GM13976 (cell line): ENCODE measurements around the gene ASH1L.
"Not testable (repeated sequence)": the region's sequence is repeated elsewhere in the genome, so short reads cannot be mapped to it uniquely, and the experiment has no call there.

Experiments used
- DNase-seq: peaks from one replicate; pipeline ENCODE4 v3.0.0; 2012; ENCODE audit warnings: low spot score
- CTCF ChIP-seq: IDR thresholded peaks from 2 replicates; pipeline ENCODE4 v1.5.1; 2012; ENCODE audit warnings: borderline replicate concordance, mild to moderate bottlenecking; ENCODE audit not compliant: insufficient read depth; ENCODE audit errors: extremely low read depth, missing control alignments, control extremely low read depth
- in situ Hi-C: fragments of 300-500 bp; cut with MboI; formaldehyde crosslinking; loops from one replicate; pipeline ENCODE4 v1.12.0; 2022; ENCODE audit warnings: low sequenced_read_pairs, mixed read lengths, inconsistent platforms; ENCODE audit not compliant: unreplicated experiment

Gene ASH1L

GRCh38 chr1:155295942-155296267, 266.7 kb downstream of the ASH1L start:
- no peak for TF ChIP-seq CTCF
- in situ Hi-C loops, result no loop called here
- DNase-seq, result no peak

GRCh38 chr1:155295183-155295941, 267.2 kb downstream of the ASH1L start:
- DNase-seq, result no peak
- no peak for TF ChIP-seq CTCF
- in situ Hi-C loops, result no loop called here

DNA sequence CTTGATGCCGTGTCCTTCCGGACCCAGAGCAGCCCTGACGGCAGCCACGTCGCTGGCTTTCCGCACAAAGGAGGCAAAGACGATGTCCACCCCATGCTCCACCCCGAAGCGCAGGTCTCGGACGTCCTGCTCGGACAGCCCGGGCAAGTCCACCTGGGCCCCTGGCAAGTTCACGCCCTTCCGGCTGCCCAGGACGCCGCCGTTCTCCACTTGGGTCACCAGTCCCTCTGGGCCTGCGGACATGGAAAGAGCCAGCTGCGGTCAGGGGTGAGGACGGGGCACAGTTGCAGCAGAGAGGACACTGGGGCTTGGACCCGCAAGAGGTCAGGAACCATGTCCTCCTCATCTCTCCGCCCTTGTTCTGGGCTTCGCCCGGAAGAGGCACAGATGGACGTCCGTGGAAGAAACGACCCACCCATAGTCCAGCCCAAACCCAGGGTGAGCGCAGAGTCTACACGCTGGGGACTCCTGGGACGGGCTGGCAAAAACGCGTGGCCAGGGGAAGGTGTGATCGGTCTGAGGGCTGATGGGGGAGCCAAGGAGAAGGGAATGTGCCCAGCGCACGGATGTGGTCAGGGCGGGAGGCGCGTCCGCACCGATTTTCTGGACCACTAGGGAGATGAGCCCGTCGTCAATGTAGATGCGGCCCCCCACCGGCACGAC, 268.0 kb downstream of the ASH1L start:
- DNase-seq, result no peak
- in situ Hi-C loops, result no loop called here
- no peak for TF ChIP-seq CTCF

DNA sequence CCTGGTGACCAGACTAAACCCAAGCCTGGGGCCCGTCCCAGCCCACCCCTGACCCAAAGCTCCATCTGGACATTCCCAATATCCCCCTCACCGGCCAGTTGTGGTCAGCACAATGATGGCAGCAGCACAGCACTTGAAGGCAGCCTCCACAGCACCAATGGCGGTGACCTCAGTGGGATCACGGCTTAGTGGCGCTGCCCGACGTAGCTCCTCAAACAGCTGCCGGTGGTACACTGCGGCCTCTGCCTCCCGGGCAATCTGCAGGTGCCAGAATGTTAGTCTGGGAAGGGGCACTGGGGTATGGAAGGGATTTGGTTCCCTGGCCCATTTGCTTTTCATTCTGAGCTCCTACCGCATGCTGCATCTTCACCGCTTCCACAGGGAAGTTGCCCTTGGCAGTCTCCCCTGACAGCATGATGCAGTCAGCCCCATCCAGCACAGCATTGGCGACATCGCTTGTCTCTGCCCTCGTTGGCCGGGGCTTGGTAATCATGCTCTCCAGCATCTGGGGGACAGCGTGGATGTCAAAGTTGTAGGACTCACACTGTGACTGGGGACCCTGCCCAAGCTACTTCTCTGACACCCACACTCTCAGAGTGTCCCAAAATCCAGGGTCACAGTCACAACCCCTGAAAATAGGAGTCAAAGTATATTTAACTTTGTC, 269.4 kb downstream of the ASH1L start:
- DNase-seq, result no peak
- in situ Hi-C loops, result no loop called here
- TF ChIP-seq CTCF, result no peak

GRCh38 chr1:155291006-155291405, 271.6 kb downstream of the ASH1L start:
- DNase-seq, in situ Hi-C loops: not testable (repeated sequence)

DNA sequence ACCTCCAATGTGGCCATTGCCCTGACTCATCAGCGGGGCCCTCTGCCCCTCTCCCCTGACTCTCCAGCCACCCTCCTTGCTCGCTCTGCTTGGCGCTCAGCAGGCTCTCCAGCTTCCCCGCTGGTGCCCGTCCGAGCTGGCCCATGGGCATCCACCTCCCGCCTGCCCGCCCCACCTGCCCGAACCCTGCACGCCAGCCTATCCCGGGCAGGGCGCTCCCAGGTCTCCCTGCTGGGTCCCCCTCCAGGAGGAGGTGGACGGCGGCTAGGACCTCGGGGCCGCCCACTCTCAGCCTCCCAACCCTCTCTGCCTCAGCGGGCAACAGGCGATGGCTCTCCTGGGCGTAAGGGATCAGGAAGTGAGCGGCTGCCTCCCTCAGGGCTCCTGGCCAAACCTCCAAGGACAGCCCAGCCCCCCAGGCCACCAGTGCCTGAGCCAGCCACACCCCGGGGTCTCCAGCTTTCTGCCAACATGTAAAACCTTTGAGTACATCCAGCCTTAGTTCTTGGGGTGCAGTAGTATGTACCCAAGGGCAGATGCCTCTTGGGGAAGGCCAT, 274.5 kb downstream of the ASH1L start:
- TF ChIP-seq CTCF, result no peak
- in situ Hi-C loops, result no loop called here
- no peak for DNase-seq

DNA sequence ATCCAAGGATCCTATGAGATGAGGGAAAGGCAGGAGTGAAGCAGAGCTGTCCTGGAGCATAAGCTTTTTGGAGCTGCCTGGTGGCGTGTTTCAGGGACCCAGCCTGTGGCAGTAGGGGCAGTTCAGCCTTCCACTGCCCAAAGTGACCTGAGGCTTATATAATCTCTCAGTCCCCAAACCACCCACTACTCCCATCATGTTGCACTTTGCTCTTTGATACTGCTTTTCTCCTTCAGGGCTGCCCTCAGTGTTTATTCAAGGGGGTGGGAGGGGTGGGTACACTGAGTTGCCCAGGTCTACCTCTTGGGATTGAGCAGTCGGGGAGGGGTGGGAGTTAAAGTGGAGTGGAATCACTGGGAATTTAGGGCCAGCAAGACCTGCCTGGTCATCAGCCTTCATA, 276.1 kb downstream of the ASH1L start:
- in situ Hi-C loops, result no loop called here
- TF ChIP-seq CTCF, result no peak
- no peak for DNase-seq
